GM18951 (cell line): ENCODE results near the gene BCAS1.

Experiments used
- POLR2A ChIP-seq: IDR thresholded peaks from 4 replicates; pipeline ENCODE4 v1.6.1; 2011; ENCODE audit warnings: mild to moderate bottlenecking; ENCODE audit not compliant: insufficient read length, insufficient read depth; ENCODE audit errors: extremely low read depth
- in situ Hi-C: fragments of 300-500 bp; cut with MboI; formaldehyde crosslinking; loops from one replicate; pipeline ENCODE4 v1.12.0; 2022; ENCODE audit warnings: low sequenced_read_pairs, mixed read lengths, inconsistent platforms; ENCODE audit not compliant: unreplicated experiment

The BCAS1 gene

GRCh38 chr20:53910351-53911002 is 159.9 kb downstream of the BCAS1 start:
- in situ Hi-C loops = no loop called here
- no peak for TF ChIP-seq POLR2A

DNA sequence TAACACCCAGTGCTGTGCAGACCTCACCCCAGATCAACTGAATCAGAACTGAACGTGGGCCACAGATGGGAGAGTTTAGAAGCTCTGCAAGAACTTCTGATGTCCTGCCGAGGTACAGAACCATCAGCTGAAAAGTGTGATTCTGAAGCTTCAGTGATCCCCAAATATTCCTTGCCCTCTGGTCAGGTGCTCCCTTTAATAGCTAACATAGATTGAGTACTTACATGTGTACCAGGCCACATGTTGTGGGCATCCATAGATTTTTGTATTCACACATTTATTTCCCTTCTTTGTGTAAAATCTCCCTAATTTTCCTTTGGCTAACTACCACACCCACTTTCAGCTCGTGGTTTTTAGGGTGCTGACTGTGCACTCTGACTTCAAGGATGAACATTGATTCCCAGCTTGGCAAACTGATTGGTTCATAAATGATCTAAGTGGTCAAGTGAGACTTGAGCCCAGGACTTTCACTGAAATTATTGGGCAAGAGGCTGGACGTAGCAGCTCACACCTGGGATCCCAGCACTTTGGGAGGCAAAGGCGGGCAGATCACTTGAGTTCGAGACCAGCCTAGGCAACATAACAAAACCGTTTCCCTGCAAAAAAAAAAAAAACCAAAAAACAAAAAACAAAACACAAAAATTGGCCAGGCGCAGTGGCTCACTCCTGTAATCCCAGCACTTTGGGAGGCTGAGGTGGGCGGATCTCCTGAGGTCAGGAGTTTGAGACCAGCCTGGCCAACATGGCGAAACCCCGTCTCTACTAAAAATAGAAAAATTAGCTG is 162.2 kb downstream of the BCAS1 start:
- in situ Hi-C loops = no loop called here
- TF ChIP-seq POLR2A = no peak

DNA sequence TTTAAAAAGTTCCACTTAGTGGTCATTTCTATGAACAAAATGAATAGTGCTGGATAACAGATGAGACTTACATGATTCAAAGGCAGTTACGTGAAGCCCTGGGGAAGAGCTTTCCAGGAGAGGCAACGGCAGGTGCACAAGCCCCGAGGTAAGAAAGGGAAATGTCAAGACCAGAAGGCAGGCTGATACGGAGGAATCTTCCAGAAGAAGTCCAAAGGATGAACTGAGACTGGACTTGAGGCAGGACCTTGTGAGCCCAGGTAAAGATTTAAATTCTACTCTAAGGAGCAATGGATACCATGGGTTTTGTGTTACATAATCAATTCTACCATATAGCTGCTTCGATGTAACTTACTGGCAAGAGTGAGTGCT is 164.6 kb downstream of the BCAS1 start:
- in situ Hi-C loops = no loop called here
- no peak for TF ChIP-seq POLR2A

DNA sequence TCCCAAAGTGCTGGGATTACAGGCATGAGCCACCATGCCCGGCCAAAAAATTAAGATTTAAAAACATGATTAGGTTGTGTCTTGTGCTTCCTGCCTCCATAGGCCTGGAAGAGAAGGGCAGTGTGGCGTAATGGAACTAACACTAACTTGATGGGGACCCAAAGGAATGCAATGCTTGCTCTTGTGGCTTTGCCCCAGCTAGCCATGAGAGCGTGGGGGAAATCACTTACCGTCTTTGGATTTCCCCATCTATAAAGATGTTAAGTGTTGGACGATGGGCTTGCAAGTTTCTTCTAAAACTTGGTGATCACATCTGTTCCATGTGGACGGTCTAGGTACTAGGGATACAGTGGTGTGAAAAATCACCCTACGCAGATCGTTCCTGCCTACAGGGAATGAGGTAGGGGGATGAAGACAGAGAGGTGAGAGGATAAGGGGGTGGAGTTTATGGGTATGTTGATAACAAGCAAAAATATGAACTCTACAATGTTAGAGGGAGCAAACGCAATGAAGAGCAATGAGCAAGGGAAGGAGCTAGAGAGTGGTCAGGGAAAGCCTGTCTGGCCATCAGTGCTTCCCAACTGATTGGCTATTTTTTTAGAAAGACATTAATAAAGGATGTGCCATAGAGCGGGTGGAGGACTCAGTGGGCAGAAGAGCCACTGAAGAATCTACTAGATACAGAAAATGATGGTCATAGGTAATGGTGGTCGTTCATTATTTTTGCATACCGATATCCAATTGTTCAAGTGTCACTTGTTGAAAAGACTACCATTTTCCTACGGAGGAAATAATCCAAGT is 165.2 kb downstream of the BCAS1 start:
- no peak for TF ChIP-seq POLR2A
- in situ Hi-C loops = no loop called here

DNA sequence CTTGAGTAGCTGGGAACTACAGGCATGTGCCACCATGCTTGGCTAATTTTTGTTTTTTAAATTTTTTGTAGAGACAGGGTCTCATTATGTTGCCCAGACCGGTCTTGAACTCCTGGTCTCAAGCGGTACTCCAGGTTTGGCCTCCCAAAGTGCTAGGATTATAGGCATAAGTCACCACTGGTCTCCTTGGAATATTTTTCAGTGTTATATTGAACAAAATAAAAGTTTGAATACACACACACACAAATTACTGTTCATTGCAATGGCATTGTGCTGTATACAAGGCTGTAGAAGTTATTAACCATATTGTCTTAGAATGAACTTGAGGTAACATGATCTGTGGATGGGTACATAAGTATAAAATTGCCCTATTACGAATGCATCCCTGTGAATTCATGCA is 166.1 kb downstream of the BCAS1 start:
- TF ChIP-seq POLR2A = no peak
- in situ Hi-C loops = no loop called here

- in situ Hi-C loops = no loop called here
- no peak for TF ChIP-seq POLR2A
Measured at GRCh38 chr20:53903652-53903987, 166.8 kb downstream of the BCAS1 start.

- no peak for TF ChIP-seq POLR2A
- in situ Hi-C loops = no loop called here
Measured at GRCh38 chr20:53902968-53903651, 167.3 kb downstream of the BCAS1 start.

DNA sequence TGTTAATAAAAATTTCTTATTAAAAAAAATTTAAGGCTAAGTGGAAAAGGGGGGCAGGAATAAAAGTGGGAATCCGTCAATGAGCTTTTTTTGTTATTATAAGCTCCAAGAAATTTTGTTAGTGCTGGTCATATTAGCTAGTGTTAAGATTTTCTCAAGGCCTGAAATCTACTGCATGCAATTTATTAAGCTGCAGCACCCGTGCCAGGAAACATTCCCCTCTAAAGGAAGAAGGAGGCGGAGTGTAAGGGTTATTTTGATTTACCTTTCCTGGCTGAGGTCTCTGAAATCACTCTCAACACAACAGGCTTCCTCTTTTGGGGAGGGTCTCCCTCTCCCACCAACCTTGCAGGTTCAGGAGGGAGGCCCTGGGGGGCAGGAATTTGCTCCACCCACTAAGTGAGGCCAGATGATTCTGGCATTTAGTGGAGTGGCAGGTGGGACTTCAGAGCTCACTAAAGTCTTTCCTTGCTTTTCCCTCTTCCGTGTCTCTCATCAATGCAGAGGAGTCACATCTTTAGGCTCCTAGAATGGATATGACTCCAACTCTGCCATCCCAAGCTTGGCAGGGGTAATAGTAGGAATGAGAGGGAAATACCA is 168.8 kb downstream of the BCAS1 start:
- in situ Hi-C loops = no loop called here
- no peak for TF ChIP-seq POLR2A

DNA sequence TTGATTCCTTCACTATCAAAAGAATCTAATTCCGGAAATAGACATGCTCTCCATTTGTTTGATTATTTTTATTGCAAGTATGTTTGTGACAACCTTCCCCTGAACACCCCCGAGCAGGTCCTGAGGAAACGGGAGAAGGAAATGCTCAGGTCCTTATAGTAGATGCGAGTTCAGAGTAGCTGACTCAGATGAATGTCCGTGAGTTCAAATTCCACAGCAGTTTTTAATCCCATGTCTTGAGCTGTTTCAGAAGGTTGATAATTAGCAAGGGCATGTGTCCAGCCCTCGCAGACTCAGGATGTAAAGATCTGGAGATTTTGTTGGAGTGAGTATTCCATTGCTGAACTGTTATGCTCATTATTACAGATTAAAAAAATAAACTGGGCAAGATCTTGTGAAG is 169.3 kb downstream of the BCAS1 start:
- no peak for TF ChIP-seq POLR2A
- in situ Hi-C loops = no loop called here

- in situ Hi-C loops = no loop called here
- TF ChIP-seq POLR2A = no peak
Measured at GRCh38 chr20:53900380-53900999, 169.9 kb downstream of the BCAS1 start.

DNA sequence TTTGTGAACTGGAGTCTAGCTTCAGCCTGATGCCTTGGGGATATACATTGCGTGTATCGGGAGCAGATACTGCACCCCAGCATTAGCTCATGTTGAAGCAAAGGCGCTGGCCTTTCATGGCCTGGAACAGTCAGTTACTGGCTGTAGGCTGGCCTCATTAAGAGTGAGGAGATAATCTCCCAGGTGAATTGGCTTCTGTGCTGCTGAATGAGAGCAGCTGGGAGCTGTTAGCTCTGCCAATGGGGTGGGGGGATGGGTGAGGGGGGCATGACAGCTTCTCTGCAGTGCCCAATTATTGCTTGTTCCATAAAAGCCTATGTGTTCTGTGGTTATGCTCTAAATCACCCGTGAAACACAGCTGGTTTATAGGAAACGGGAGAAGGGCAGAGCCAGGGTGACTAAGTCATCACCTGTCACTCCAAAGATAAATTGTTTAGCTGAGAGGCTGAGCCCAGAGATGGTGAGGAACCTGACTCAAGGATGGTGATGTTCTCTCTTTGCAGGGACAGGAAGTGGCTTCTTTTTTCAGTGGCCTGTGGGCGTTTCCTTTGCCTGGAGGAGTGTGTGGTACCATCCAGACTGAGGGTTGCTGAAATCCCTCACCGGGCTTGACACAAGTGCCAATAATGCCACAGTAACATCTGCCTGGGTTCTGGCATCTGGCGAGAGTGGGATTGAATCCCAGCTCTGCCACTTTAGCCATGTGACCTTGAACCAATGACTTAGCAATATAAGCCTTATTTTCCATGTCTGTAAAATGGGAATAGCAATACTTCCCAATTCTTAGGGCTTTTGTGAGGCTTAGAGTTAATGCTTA is 170.8 kb downstream of the BCAS1 start:
- no peak for TF ChIP-seq POLR2A
- in situ Hi-C loops = no loop called here

- in situ Hi-C loops = no loop called here
Measured at GRCh38 chr20:53898556-53898931, 171.8 kb downstream of the BCAS1 start.

More at GRCh38 chr20:53898556-53898931, 171.8 kb downstream of the BCAS1 start:
- TF ChIP-seq POLR2A = no peak
